CD4-positive, alpha-beta T cell (primary cell): ENCODE results near the gene LRRC26. TPM values are rescaled to one million over a fixed set of nuclear protein-coding genes. Genes with fewer than 3 reads are reported as not detected.

Experiments
- ATAC-seq: fragments of 200-7000 bp; cut with Tn5 transposase; one replicate; pipeline ENCODE4 v1.10.0; 2022; ENCODE audit warnings: mild to moderate bottlenecking; ENCODE audit not compliant: poor library complexity
- CTCF ChIA-PET: fragments of 350-600 bp; sonication (Branson Sonifier 250); formaldehyde crosslinking; loops from one replicate; lab custom pipeline; 2021; ENCODE audit warnings: antibody characterized with exemption, inconsistent platforms; lab: Charles Lee
- POLR2A ChIA-PET: fragments of 350-600 bp; sonication (Branson Sonifier 250); formaldehyde crosslinking; loops from one replicate; lab custom pipeline; 2021; ENCODE audit warnings: antibody characterized with exemption, inconsistent platforms; lab: Charles Lee
- DNase-seq, 14 experiments: peaks; one replicate each; pipeline ENCODE4 v3.0.0-alpha.2; 2013 to 2020; ENCODE audit warnings: mixed read lengths in 2 of 14
- H3K27ac ChIP-seq, 2 donors: one replicate each; pipeline versions ENCODE4 v1.5.1 to v1.7.0; 2013; ENCODE audit warnings: low read length in 2 of 2, low read depth in 1 of 2, mild to moderate bottlenecking in 1 of 2
- H3K27me3 ChIP-seq, 2 experiments: 1 replicate in 1 of 2; 2 replicates in 1 of 2; pipeline versions ENCODE4 v1.6.1 to v1.7.0; 2013; ENCODE audit warnings: low read length in 2 of 2, control low read depth in 1 of 2, mild to moderate bottlenecking in 1 of 2, moderate library complexity in 1 of 2; ENCODE audit not compliant: insufficient read depth in 2 of 2, control insufficient read depth in 1 of 2
- H3K36me3 ChIP-seq: one replicate; pipeline ENCODE4 v1.6.1; 2013; ENCODE audit warnings: low read length, control low read depth; ENCODE audit not compliant: insufficient read depth
- H3K4me1 ChIP-seq: one replicate; pipeline ENCODE4 v1.6.1; 2013; ENCODE audit warnings: low read length, control low read depth; ENCODE audit not compliant: insufficient read depth
- H3K4me3 ChIP-seq: one replicate; pipeline ENCODE4 v1.5.1; 2013; ENCODE audit warnings: mild to moderate bottlenecking, low read length, moderate library complexity
- H3K9me3 ChIP-seq, 2 experiments: 1 replicate in 1 of 2; 2 replicates in 1 of 2; pipeline versions ENCODE4 v1.6.1 to v1.7.0; 2013; ENCODE audit warnings: low read length in 2 of 2, mild to moderate bottlenecking in 2 of 2, control low read depth in 1 of 2, moderate library complexity in 1 of 2; ENCODE audit not compliant: control insufficient read depth in 1 of 2, insufficient read depth in 1 of 2
- H3K27ac Mint-ChIP-seq: one replicate; pipeline ENCODE4 v1.8.0; 2020; ENCODE audit warnings: mixed read lengths
- H3K27me3 Mint-ChIP-seq: one replicate; pipeline ENCODE4 v1.8.0; 2021; ENCODE audit warnings: mixed read lengths
- H3K36me3 Mint-ChIP-seq: one replicate; pipeline ENCODE4 v1.8.0; 2021; ENCODE audit warnings: low read depth, mixed read lengths
- H3K4me1 Mint-ChIP-seq: one replicate; pipeline ENCODE4 v1.8.0; 2021; ENCODE audit warnings: low read depth, mixed read lengths
- H3K4me3 Mint-ChIP-seq: one replicate; pipeline ENCODE4 v1.8.0; 2020; ENCODE audit warnings: mild to moderate bottlenecking, mixed read lengths
- H3K9me3 Mint-ChIP-seq: one replicate; pipeline ENCODE4 v1.8.0; 2020; ENCODE audit warnings: mixed read lengths
- CTCF ChIP-seq: fragments of 200-600 bp; IDR thresholded peaks from one replicate; pipeline ENCODE4 v1.8.0; 2022; ENCODE audit warnings: antibody characterized with exemption, mild to moderate bottlenecking
- intact Hi-C, 2 experiments: fragments of 100-400 bp; cut with DNase I in 1 of 2; cut with micrococcal nuclease in 1 of 2; formaldehyde crosslinking; loops; one replicate each; pipeline versions ENCODE4 v1.15.1 to v1.9.0; 2023 to 2025; cut with DNase I, micrococcal nuclease
- total RNA-seq, 174 experiments: library from RNA in 2 of 174; stranded (reverse) in 2 of 174; gene quantifications; one replicate each; pipeline ENCODE4 v1.2.3 and lab custom pipeline; 2021 to 2026

Gene LRRC26
- total RNA-seq, 2 experiments from 2014 or later, result not detected

- Histone ChIP-seq H3K27ac (no peak overlapping the region), H3K9me3 (peaks cover 0 to 48% of the 10 kb centered on the region in 2 experiments), H3K27me3 (peaks cover 73 to 86% of the 10 kb centered on the region in 2 experiments), H3K36me3 (no peaks in the 10 kb centered on the region), H3K4me1 (peaks cover 8% of the 10 kb centered on the region), H3K4me3 (no peak overlapping the region)
- Mint-ChIP-seq H3K27me3 (peaks cover 39% of the 10 kb centered on the region), H3K36me3 (no peaks in the 10 kb centered on the region), H3K4me1 (no peaks in the 10 kb centered on the region), H3K9me3 (no peaks in the 10 kb centered on the region), H3K27ac (no peak overlapping the region), H3K4me3 (no peak overlapping the region)
- intact Hi-C loops, result no loop called here
- DNase-seq, result no peak
- no peak for TF ChIP-seq CTCF
- ChIA-PET CTCF (no interaction called here), POLR2A (no interaction called here)
- peak; percentile 26 for ATAC-seq
These were observed 1.3 kb downstream of the LRRC26 start for GRCh38 chr9:137168573-137168903.

DNA sequence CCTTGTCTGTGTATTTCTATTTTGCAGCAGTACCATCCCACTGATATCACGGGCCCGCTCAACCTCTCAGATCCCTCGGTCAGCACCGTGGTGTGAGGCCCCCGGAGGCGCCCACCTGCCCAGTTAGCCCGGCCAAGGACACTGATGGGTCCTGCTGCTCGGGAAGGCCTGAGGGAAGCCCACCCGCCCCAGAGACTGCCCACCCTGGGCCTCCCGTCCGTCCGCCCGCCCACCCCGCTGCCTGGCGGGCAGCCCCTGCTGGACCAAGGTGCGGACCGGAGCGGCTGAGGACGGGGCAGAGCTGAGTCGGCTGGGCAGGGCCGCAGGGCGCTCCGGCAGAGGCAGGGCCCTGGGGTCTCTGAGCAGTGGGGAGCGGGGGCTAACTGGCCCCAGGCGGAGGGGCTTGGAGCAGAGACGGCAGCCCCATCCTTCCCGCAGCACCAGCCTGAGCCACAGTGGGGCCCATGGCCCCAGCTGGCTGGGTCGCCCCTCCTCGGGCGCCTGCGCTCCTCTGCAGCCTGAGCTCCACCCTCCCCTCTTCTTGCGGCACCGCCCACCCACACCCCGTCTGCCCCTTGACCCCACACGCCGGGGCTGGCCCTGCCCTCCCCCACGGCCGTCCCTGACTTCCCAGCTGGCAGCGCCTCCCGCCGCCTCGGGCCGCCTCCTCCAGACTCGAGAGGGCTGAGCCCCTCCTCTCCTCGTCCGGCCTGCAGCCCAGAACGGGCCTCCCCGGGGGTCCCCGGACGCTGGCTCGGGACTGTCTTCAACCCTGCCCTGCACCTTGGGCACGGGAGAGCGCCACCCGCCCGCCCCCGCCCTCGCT, 1.9 kb downstream of the LRRC26 start:
- no peaks in the 10 kb centered on the region for H3K36me3 ChIP-seq
- peaks cover 0 to 48% of the 10 kb centered on the region in 2 experiments for H3K9me3 ChIP-seq
- no peak for TF ChIP-seq CTCF
- ATAC-seq, result peak; percentile 24
- H3K4me3 ChIP-seq, result no peak overlapping the region
- DNase-seq, result no peak
- Mint-ChIP-seq H3K27me3 (peaks cover 45% of the 10 kb centered on the region), H3K4me1 (no peaks in the 10 kb centered on the region), H3K36me3 (no peaks in the 10 kb centered on the region), H3K27ac (no peak overlapping the region), H3K4me3 (no peak overlapping the region), H3K9me3 (no peaks in the 10 kb centered on the region)
- peaks cover 70 to 83% of the 10 kb centered on the region in 2 experiments for H3K27me3 ChIP-seq
- H3K4me1 ChIP-seq, result peaks cover 8% of the 10 kb centered on the region
- ChIA-PET CTCF (no interaction called here), POLR2A (no interaction called here)
- no peak overlapping the region for H3K27ac ChIP-seq
- intact Hi-C loops, result no loop called here

GRCh38 chr9:137167277-137167746, 2.5 kb downstream of the LRRC26 start:
- intact Hi-C loops, result no loop called here
- H3K27me3 Mint-ChIP-seq, result peaks cover 50% of the 10 kb centered on the region
- Histone ChIP-seq H3K27ac (no peak overlapping the region), H3K9me3 (peaks cover 0 to 43% of the 10 kb centered on the region in 2 experiments), H3K27me3 (peaks cover 66 to 85% of the 10 kb centered on the region in 2 experiments), H3K36me3 (no peaks in the 10 kb centered on the region), H3K4me1 (peaks cover 12% of the 10 kb centered on the region), H3K4me3 (no peak overlapping the region)
- no peaks in the 10 kb centered on the region for H3K4me1 Mint-ChIP-seq
- no peak overlapping the region for H3K27ac Mint-ChIP-seq
- no peaks in the 10 kb centered on the region for H3K36me3 Mint-ChIP-seq
- no peak overlapping the region for H3K4me3 Mint-ChIP-seq
- CTCF ChIA-PET, result no interaction called here
- no peak for TF ChIP-seq CTCF
- DNase-seq (no peak), ATAC-seq (no peak)
- no peaks in the 10 kb centered on the region for H3K9me3 Mint-ChIP-seq
- POLR2A ChIA-PET, result no interaction called here
